ENCODE measurements around the gene PDE3A.

Gene PDE3A

GRCh38 chr12:20487519-20487918 lies 119.2 kb downstream of the PDE3A start:
- FAIRE-seq, result no peak
- DNase-seq (ENCODE audit: insufficient read length, low spot score), result no peak

DNA sequence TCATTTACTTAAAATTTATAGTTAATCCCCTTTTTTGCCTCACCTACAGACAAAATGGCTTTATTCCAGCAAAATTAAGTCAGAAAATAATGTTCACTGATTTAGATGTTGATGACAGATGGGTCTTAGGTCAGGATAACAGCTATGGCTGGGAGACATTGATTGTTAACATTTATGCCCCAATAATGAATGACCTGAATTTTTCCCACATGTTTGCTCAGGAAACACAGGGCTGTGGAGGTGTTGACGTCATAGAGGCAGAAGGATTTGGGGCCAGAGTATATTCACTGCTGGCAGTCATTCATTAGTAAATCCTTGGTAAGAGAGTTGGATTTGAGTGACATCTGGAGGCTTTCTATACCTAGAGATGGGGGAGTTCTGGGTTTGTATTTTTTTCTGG lies 121.3 kb downstream of the PDE3A start:
- DNase-seq (ENCODE audit: insufficient read length, low spot score) (no peak), FAIRE-seq (no peak)

GRCh38 chr12:20490213-20490612 lies 121.9 kb downstream of the PDE3A start:
- no peak for FAIRE-seq
- DNase-seq (ENCODE audit: insufficient read length, low spot score), result no peak

DNA sequence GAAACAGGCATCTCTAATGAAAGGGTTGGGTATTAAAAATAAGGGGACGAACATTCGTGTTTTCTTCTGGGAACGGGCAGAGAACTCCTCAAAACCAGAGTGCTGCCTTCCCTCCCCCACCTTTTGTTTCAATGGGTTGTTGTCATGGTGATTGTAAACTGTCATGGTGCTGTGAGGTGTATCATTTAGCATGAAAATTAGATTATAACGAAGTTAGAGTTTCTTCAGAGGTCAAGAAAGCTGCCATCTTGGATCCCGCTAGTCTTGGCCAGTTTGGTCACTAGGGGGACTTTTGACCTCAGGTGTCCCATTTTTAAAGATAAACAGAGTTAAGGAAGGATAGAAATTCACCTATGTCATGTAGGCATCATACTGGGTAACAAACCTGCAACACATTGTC lies 123.0 kb downstream of the PDE3A start:
- no peak for FAIRE-seq

DNA sequence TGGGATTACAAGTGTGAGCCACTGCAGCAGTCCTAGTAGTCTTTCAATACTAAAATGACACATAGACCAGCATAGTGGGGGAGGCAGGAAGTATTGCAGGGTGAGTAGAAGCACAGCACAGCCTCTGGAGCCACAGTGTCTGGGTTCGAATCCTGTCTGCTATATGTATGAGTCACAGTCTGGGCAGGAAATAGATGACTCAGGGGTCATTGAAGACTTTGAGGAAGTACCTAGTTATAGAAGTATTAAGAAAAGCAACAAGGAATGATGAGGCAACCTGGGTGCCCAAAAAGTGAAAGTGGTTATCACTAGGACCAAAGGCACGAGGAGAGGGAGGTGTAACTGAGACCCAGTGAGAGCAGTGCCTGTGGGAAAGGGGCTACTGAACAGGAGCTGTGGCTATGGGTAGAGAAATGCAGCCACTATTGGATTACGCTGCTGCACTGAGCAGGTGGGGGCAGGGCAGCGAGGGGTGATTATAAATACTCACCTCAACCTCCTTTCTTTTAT lies 124.0 kb downstream of the PDE3A start:
- DNase-seq (ENCODE audit: insufficient read length, low spot score) (no peak), FAIRE-seq (no peak)

More for the DNA sequence above, 123.0 kb downstream of the PDE3A start:
- no peak for DNase-seq (ENCODE audit: insufficient read length, low spot score)

DNA sequence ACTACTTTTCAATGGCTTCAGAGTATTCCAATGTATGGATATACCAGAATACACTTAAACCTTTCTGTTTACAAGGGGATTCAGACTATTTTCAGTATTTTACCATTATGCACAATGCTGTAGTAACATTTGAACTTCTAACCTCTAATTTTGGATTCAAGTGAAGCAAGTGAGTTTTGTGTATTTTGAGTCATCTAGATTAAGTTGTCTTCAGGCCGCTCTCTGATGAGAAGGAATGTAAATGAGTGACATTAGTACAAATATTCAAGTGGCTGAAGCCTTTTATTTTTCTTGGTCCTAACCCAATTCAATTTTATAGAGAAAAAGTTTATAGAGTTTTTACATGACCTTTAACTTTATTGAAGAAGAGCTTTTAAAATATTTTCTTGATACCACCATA lies 125.6 kb downstream of the PDE3A start:
- no peak for FAIRE-seq
- no peak for DNase-seq (ENCODE audit: insufficient read length, low spot score)

DNA sequence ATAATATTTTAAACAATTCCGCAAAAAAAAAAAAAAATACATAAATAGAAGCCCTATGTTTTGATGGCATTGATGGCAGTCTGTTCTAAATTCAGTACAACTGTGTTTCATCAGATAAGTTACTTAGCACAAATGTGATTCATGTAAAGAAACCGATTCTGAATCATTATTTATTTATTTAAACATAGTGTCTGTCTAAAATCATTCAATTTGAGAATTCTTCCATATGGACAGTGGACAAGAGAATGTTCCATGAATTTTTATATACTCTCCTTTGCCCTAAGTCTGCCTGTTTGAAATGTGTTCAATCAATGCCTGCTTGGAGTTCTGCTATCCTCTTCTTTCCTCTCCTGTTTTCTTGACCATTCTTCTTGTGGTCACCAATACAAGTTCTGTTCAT lies 126.5 kb downstream of the PDE3A start:
- no peak for FAIRE-seq
- DNase-seq (ENCODE audit: insufficient read length, low spot score), result no peak

DNA sequence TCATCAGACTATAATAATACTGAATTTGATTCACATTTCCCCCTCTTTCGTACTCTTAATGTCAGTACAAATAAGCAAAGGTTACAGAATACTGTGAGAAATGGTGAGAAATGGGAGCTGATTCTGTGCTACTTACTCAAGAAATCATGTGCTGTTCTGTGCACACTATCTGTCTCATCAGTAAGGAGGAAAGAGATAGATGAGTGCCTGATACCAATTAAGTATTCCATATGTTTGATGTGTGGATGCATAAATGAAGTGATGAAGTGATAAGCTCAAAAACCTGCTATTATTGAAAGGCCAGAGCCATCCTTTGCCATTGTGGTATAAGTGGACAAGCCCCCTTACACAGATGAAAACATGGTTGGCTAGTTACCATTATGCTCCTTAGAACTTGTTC lies 127.7 kb downstream of the PDE3A start:
- DNase-seq (ENCODE audit: insufficient read length, low spot score), result no peak
- FAIRE-seq, result no peak

DNA sequence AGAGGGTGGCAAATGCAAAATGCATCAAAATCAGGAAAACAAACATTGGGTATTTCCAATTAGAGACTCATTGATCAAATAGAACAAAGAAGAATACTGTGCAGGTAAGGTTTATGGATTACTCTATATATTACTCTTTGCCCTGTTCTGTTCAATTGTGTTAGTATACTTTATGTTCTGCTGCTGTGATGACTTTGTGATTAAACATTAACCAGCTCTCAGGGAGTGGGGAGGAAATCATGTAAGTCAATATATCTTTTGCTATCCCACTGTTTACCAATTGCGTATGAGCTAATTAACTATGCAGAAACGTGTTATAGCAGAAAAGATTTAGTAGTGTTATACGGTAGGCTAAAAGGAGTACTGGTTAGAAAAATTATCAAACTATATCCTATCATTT lies 129.4 kb downstream of the PDE3A start:
- FAIRE-seq (no peak), DNase-seq (ENCODE audit: insufficient read length, low spot score) (no peak)

DNA sequence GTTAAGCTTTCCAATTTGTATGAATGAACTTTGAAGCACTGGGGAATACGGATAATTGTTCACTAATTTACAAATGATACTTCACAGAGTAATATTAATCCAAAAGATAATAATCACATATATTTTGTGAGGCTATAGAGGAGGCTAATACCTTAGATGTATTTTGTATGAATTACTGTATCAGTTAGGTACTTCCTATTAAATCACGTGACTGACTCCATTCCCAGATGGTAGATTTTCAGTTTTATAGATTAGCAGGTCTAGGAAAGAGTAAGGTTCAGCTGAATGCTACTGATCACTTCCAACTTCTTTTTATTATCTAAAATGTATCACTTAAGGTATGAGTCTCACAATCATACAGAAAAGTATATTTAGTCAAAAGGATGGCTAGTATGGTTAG lies 133.6 kb downstream of the PDE3A start:
- FAIRE-seq, result no peak
- no peak for DNase-seq (ENCODE audit: insufficient read length, low spot score)

- FAIRE-seq, result no peak
- DNase-seq (ENCODE audit: insufficient read length, low spot score), result no peak
Observed at GRCh38 chr12:20503858-20504257, 135.5 kb downstream of the PDE3A start.

- DNase-seq (ENCODE audit: insufficient read length, low spot score) (no peak), FAIRE-seq (no peak)
Observed at GRCh38 chr12:20505056-20505455, 136.7 kb downstream of the PDE3A start.

- FAIRE-seq (no peak), DNase-seq (ENCODE audit: insufficient read length, low spot score) (no peak)
Observed at GRCh38 chr12:20507056-20507455, 138.7 kb downstream of the PDE3A start.

DNA sequence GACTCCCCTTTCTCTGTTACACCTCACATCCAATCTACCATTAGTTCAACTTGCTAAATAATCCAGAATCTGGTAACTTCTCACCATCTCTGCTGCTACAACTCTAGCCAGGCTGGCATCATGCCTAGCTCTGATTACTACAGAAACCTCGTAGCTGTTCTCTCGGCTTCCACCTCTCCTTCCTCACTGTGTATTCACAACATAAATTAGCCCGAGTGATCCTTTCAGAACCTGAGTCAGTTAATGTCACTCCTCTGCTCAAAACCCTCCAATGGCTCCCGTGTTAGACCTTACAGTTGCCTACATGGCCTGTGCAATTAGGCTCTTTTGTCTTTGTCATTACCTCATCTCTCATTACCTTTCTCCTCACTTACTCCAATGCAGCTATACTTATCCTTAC lies 139.4 kb downstream of the PDE3A start:
- DNase-seq (ENCODE audit: insufficient read length, low spot score) (no peak), FAIRE-seq (no peak)

DNA sequence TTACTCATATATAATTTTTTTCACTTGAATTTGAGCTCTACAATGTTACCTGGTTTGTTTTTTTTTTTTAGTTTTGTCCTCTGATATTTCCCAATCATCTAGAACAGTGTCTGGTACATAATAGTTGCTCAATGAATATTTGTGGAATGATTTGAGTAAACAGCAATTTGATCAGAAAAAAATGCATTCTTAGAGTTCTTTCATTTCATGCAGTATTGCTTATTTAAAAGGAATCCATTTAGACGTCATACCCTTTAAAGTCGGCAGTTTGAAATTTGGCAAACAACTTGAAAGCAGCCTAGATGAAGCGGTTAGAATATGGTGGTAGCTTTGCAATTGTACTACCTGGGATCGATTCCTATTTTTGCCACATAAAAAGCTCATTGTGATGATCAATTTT lies 140.0 kb downstream of the PDE3A start:
- FAIRE-seq, result no peak
- no peak for DNase-seq (ENCODE audit: insufficient read length, low spot score)

DNA sequence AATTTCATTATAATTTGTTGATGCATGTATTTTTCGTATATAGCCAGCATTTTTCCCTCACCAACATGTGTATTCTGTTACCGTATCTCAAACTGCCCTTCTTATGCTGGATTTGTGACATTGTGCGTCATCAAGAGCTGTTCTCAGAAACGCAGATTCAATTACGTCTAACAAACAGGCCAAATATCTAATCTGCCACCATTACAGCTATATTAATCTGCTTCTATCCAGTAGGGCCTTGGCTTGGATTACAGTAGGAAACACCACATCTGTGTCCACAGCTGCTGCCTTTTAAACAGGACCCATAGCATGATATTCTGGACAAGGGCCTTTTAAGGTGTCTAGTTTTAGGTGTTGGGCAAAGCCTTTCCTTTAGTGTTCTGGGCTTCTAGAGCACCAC lies 140.6 kb downstream of the PDE3A start:
- FAIRE-seq, result no peak
- DNase-seq (ENCODE audit: insufficient read length, low spot score), result no peak

- DNase-seq (ENCODE audit: insufficient read length, low spot score), result no peak
- no peak for FAIRE-seq
Observed at GRCh38 chr12:20510811-20511210, 142.5 kb downstream of the PDE3A start.

- FAIRE-seq, result no peak
- no peak for DNase-seq (ENCODE audit: insufficient read length, low spot score)
Observed at GRCh38 chr12:20513189-20513588, 144.9 kb downstream of the PDE3A start.

GRCh38 chr12:20514598-20514997 lies 146.3 kb downstream of the PDE3A start:
- DNase-seq (ENCODE audit: insufficient read length, low spot score) (no peak), FAIRE-seq (no peak)

DNA sequence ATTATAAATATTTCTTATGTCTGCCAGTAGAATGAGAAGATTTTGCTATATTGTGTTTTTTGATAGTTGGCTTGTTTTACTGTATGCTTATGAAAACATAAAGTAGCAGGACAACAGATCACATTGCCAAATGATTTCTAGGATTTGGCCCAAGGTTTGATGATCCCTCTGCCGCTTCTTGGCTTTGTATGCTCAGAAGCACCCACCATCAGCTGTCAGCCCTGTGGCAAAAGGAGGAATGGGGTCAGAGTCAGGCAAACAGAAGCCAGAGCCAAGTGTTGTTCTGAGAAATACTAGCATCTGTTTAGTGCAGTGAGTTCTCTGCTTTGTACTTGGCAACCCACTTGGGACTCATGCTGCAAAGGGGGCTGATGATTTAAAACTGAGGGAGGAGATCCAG lies 152.2 kb downstream of the PDE3A start:
- DNase-seq (ENCODE audit: insufficient read length, low spot score), result no peak
- no peak for FAIRE-seq

- DNase-seq (ENCODE audit: insufficient read length, low spot score), result no peak
- no peak for FAIRE-seq
Observed at GRCh38 chr12:20523658-20524057, 155.3 kb downstream of the PDE3A start.

GRCh38 chr12:20524113-20524512 lies 155.8 kb downstream of the PDE3A start:
- no peak for FAIRE-seq
- DNase-seq (ENCODE audit: insufficient read length, low spot score), result no peak

DNA sequence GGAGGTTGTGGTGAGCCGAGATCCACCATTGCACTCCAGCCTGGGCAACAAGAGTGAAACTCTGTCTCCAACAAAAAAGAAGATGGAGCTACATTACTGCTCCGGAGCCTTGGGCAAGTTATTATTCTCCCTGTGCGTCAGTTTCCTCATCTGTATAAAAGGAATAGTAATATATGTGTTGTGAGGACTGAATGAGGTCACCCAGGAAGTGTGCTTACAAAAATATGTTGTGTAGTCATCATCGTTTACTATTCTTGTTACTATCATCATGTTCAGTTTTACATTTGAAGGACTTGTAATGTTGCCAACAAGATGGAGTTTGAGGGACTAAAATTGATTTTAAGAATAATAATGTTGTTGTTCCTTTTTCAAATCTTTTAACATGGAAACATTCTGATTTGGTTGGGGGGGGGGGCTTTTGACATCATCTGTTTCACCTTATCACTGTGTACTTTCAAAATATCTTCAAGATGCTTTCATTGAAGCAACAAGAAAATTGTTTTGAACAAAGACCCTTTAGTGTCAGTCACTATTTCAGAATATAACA lies 156.8 kb downstream of the PDE3A start:
- no peak for DNase-seq (ENCODE audit: insufficient read length, low spot score)
- FAIRE-seq, result no peak

Measured in GM19239 (cell line).